Measurements from ENCODE around the gene ADORA3.
A peak's percentile ranks its signal among the peaks of the same experiment; 100 is the strongest.

ADORA3 gene

GRCh38 chr1:111507411-111508201 lies 4.2 kb upstream of the ADORA3 start:
- DNase-seq = peak; percentile 69

DNA sequence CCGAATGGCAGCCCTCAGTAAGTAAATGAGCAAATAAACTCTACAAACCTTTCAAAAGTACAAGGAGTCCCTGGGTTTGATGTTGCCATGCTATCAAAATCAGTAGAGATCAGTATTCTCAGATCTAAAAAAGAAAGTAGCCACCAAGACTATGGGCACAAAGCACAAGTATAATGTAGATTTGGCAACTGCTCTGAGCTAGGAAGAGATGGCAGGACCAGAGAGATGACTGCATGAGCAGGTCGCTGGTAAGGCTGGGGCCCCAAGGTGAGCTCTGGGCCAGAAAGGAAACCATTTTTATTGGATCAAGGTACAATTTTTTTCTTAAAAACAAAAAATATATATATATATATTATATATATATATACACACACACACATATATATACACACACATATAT lies 3.1 kb upstream of the ADORA3 start:
- DNase-seq = no peak

- no peak for DNase-seq
Measured at GRCh38 chr1:111505641-111506119, 2.2 kb upstream of the ADORA3 start.

DNA sequence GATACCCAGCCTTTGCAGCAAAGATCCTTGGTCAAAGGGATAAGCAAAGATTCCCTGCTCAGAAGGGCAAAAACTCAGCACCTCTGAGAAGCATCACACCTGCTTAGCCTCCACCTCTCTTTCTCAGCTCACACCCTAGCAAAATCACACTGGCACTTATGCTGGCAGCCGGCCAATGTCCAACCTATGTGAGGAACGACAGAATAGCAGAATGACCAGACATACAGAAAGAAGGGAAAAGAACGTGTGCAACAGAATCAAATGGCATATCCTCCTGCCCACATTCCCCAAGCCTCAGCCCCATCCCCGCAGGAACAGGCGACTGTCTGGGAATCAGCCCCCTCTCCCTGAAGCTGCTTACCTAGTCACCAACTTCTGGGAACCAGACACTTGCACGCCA lies 664 bp upstream of the ADORA3 start:
- no peak for DNase-seq

- DNase-seq = no peak
Measured at GRCh38 chr1:111501645-111502044, 1.8 kb downstream of the ADORA3 start.

DNA sequence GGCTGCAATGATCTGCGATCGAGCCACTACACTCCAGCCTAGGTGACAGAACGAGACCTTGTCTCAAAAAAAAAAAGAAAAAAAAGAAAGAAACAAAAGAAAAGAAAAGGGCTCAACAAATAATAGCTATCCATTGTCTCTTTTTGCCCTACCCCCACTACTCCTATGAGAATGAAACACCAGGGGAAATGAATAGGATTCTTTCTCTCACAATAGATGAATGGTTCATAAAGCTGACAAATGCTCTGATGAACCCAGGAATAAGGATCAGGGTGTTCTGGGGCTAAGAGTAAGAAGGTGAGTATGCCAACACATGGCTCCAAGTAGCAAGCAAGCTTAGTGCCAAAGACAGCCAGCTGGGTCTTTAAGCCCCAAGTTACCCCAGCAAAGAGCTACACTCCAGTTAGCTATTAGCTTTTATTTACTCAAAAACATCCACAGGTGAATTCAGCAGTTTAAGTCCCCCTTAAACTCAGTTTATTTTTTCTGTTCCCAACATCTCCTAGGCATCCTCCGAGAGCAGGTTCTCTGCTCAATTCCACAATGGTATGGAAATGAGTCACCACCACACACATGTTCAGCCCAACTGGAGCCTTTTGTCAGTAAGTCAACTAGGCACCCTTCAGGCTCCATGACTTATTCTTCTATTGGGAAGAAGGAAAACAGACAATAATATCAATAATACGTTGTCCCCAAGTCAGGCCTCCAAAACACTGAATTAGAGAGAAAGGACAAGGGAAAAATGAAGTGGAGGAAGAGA lies 4.2 kb downstream of the ADORA3 start:
- no peak for DNase-seq

DNA sequence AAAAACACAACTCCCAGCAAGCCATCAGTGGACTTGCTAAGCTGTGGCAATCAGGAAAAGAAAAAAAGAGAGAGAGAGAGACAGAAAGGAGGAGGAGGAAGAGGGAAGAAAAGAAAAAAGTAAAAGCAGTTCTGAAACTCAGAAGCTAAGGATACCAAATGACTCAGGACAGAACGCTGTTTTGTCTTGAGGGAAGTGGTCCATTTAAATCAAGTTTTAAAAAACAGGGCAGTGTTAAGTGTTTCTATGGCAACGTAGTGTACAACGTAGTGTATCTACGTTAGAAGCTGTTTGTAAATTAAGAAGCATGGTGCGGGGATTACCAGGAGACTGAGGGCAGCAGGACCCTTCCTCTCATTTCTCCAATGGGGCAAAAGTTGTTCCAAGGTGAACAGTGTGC lies 5.8 kb downstream of the ADORA3 start:
- DNase-seq = no peak

DNA sequence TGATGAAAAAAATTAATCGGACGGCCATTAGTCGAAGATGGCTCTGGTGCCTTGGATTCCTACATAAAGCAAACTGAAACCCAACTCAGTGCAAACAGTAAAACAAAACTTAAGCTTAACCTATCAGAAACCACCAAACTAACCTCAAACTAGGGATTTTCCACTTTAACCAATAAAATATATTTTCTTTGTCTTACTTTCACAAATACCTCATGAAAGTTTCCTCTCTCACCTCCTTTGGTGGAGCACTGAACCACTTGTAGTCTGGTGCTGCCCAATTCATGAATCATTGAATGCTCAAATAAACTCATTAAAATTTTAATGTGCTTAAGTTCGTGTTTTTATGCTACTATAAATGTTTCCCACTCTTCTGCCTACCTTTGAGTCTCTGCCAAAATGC lies 7.0 kb downstream of the ADORA3 start:
- DNase-seq = no peak

DNA sequence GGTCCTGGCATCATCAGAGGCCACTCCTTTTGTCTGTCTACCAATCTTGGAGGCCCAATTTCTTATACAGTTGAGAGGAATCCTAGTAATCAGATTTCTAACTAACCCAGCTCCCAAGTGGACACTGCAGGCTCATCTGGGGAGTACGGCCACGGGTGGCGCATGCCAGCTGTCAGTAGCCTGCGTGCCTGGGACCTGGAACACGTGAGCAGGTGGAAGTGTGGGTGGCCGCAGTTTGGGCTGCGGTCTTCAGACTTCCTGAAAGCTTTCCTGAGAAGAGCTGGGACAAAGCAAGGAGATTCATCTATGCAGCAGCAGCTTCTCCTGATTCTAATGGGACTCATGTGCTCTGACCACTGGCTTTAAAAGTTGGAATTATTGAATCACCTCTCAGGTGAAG lies 12.4 kb downstream of the ADORA3 start:
- no peak for DNase-seq

DNA sequence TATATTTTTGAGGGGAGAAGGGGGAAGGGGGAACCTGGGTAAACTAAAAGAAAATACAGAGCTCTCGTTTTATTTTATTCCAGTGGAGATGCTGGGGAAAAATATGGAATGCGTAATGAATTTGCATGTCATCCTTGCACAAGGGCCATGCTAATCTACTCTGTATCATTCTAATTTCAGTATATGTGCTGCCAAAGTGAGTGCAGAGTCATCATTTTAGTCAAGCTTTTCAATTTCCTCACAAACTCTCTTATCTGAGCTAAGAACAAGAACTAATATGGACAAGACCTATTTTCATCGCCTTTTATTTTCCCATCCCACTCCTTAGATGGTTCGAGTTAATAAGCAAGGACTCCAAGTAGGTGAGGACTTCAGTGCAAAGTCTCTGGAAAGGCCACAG lies 13.2 kb downstream of the ADORA3 start:
- no peak for DNase-seq

DNA sequence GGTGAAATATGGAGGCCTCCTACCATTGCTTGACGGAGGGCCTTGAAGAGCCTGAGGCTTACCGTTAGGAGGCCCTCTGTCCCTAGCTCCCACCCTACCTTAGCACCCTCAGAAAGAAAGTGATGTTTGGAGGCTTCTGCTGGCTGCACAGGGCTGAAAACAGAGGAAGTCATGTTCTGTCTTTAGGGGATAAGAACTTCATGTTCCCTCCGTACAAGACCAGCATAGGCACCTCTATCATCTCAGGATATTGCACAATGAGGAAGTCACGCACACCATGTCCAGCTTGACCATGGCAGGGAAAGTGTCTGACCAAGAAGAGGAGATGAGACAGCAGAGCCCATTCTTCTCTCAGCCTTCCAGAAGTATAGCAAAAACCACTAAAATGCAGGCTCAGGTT lies 13.8 kb downstream of the ADORA3 start:
- DNase-seq = no peak

DNA sequence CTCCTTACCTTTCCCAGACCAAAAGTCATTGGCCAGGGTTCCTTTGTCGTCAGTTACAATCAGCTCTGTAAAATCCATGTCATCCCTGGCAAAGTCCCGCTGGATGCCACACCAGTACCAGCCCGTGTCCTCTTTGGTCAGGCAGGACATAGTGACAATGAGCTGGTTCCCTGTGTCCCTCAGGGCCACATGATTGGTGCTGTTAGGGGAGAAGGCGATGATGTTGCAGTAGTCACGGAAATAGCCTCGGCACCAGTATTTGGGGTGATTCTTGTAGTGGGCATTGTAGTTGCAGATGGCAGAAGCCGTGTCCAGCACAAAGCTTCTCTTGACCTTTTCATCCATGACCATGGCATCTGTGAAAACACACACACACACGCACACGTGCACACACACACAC lies 14.8 kb downstream of the ADORA3 start:
- no peak for DNase-seq

DNA sequence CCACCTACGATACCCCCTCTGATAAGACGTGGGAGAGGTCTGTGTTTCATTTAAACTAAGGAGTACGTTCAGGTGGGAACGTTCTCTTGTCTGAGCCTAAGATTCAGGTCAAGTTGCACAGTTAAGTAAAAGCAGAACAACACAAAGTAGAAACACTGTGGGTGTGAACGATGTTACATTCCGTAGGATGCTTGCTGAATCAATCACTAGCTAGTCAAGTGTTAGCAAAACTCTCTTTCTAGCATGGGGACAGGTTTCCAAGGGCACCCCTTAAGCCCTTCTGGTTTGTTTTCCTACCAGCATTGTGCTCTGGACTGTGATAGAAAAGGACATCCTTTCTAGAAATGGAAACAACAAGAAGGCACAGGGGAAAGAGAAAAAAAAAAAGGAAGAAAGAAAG lies 16.3 kb downstream of the ADORA3 start:
- no peak for DNase-seq

- DNase-seq = no peak
Measured at GRCh38 chr1:111486431-111486830, 17.0 kb downstream of the ADORA3 start.

DNA sequence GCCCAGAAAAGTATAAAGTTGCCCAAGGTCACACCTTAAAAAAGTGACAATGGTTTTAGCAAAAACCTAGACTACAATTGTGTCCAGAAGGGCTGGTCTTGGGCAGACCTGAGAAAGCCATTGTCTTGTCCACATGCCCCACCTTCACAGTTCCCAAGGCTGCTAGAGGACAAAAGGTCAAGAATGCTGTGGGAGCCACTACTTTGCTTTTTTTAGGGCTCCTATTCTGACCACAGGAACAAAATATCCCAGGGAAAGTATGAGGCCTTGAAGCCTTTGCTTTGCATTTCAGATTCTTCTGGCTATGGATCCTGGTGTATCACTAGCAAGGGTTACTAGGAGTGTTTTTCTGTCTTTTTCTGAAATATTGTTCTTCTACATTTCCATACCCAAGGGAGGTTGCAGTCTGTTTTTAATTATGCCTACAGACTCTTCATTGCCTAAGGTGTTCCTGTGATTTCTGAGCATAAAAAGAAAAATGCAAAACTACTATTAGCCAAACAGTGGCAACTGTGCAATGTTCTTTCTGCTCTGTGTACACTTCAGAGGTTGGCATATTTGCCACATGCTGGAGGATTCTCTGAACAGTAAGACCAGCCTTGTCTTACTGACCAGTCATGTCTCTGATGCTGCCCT lies 18.9 kb downstream of the ADORA3 start:
- no peak for DNase-seq

- DNase-seq = no peak
Measured at GRCh38 chr1:111483876-111484275, 19.6 kb downstream of the ADORA3 start.

DNA sequence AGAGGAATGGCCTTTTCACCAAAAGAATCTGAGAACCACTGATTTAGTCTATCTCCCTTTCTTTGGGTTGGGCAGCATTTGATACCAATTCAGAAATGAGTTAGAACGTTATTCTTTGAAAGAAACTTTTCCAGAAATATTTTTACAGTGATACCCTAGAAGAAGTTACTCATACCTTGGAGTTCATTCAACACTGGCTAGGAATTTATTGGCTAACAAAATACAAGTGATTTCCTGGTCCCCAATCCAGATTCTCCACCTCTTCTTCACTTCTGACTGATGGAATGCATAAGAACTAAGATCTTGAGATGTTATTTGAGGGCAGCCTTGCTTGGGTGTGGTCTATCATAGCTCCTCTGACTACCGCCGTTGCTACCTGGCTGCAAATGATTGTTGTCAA lies 20.3 kb downstream of the ADORA3 start:
- no peak for DNase-seq

GRCh38 chr1:111481387-111482221 lies 21.8 kb downstream of the ADORA3 start:
- DNase-seq = peak; percentile 56

DNA sequence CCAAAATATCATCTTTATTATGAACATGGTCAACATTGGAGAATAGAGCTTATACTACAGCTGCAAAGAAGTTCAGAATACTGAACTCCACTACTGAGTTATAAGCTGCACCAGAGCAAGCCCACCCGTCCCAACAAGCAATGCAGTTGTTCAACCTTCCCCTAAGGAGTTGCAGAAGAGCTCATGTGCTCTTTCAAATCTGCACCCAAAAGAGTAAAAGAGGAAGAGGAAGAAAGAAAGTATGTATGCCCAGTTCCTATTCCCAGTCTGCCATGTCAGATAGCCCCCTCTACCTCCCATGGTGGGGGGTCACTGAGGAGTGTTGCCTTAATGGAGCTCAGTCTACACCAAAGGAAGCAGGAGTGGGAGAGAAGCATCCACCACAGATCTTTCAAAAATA lies 22.8 kb downstream of the ADORA3 start:
- no peak for DNase-seq

- no peak for DNase-seq
Measured at GRCh38 chr1:111476761-111477309, 26.6 kb downstream of the ADORA3 start.

GRCh38 chr1:111476214-111476613 lies 27.2 kb downstream of the ADORA3 start:
- no peak for DNase-seq

DNA sequence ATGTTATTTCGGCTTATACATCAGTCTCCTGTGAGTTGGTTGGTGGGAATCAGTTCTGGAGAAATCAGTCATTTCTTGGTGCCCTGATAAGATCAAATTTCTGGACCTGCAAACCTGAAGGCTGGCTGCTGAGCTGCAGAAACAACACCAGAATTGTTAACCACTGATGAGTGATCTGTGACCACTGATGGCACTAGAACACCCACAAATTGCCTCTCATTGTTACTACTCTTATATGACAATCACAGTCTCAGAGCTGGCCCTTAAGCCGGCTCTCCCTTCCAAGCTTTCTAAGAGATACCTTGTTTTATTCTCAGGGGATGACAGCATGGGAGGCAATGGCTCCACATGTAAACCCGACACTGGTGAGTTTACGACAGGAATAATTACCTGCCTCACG lies 27.7 kb downstream of the ADORA3 start:
- no peak for DNase-seq

GRCh38 chr1:111474521-111474920 lies 28.9 kb downstream of the ADORA3 start:
- DNase-seq = no peak
